Calu3 (cell line): Measurements from ENCODE around the gene OPCML. TPM values are rescaled to one million over a fixed set of nuclear protein-coding genes. Genes with fewer than 3 reads are reported as not detected.

ENCODE experiments used
- BruUV-seq: library from RNA; stranded (reverse); fragments of 400-500 nt; replicated peaks from 2 replicates; lab custom pipeline; 2021; lab: Mats Ljungman, UMichigan
- CTCF ChIA-PET: fragments of 300-600 bp; sonication (Branson Sonifier 250); formaldehyde crosslinking; loops from one replicate; lab custom pipeline; 2022; ENCODE audit warnings: antibody characterized with exemption; lab: Charles Lee
- DNase-seq: peaks from one replicate; pipeline ENCODE4 v3.0.0; 2022
- H3K27ac Mint-ChIP-seq: one replicate; pipeline ENCODE4 v1.8.0; 2022; ENCODE audit warnings: mixed read lengths; ENCODE audit not compliant: unreplicated experiment
- H3K27me3 Mint-ChIP-seq: one replicate; pipeline ENCODE4 v1.8.0; 2022; ENCODE audit warnings: mixed read lengths; ENCODE audit not compliant: unreplicated experiment
- H3K36me3 Mint-ChIP-seq: one replicate; pipeline ENCODE4 v1.8.0; 2022; ENCODE audit warnings: mild to moderate bottlenecking, moderate library complexity, mixed read lengths; ENCODE audit not compliant: insufficient read depth, unreplicated experiment
- H3K4me1 Mint-ChIP-seq: one replicate; pipeline ENCODE4 v1.8.0; 2022; ENCODE audit warnings: mild to moderate bottlenecking, low read depth, mixed read lengths; ENCODE audit not compliant: unreplicated experiment
- H3K4me3 Mint-ChIP-seq: one replicate; pipeline ENCODE4 v1.8.0; 2022; ENCODE audit warnings: mild to moderate bottlenecking, low read depth, moderate library complexity, mixed read lengths; ENCODE audit not compliant: unreplicated experiment
- H3K9me3 Mint-ChIP-seq: one replicate; pipeline ENCODE4 v1.8.0; 2022; ENCODE audit warnings: low read depth, mixed read lengths; ENCODE audit not compliant: unreplicated experiment
- CTCF ChIP-seq: fragments of 200-600 bp; IDR thresholded peaks from one replicate; pipeline ENCODE4 v1.8.0; 2022; ENCODE audit warnings: antibody characterized with exemption; ENCODE audit not compliant: unreplicated experiment
- intact Hi-C: fragments of 100-400 bp; cut with micrococcal nuclease; formaldehyde crosslinking; loops from one replicate; pipeline ENCODE4 v1.10.0; 2022; ENCODE audit not compliant: unreplicated experiment
- total RNA-seq: library from RNA; stranded (reverse); gene quantifications from 2 replicates; pipeline ENCODE4 v1.2.3, GENCODE V29; 2022

Gene OPCML
- total RNA-seq, 1 experiment from 2014 or later, result not detected

GRCh38 chr11:133041928-133042882 is 490.1 kb downstream of the OPCML start:
- H3K4me3 Mint-ChIP-seq, result no peak overlapping the region
- H3K27me3 Mint-ChIP-seq, result peaks cover 13% of the 10 kb centered on the region
- CTCF ChIA-PET, result interaction anchor here (0.5 kb wide), 1 partner anchor 471 kb away, joined by 4 read pairs; no protein-coding TSS in a partner anchor

GRCh38 chr11:133041181-133041580 is 491.1 kb downstream of the OPCML start:
- no TSS peak for BruUV-seq
- CTCF ChIA-PET, result no interaction called here

More at GRCh38 chr11:133041928-133042882, 490.1 kb downstream of the OPCML start:
- H3K27ac Mint-ChIP-seq, result no peak overlapping the region
- no peaks in the 10 kb centered on the region for H3K4me1 Mint-ChIP-seq
- no peak for TF ChIP-seq CTCF
- H3K36me3 Mint-ChIP-seq, result no peaks in the 10 kb centered on the region
- no TSS peak for BruUV-seq
- intact Hi-C loops, result no loop called here
- no peak for DNase-seq
- peaks cover 7% of the 10 kb centered on the region for H3K9me3 Mint-ChIP-seq

GRCh38 chr11:133040289-133040900 is 491.9 kb downstream of the OPCML start:
- peaks cover 7% of the 10 kb centered on the region for H3K9me3 Mint-ChIP-seq
- BruUV-seq, result no TSS peak
- no peak for TF ChIP-seq CTCF
- H3K36me3 Mint-ChIP-seq, result no peaks in the 10 kb centered on the region
- no peak overlapping the region for H3K27ac Mint-ChIP-seq
- peaks cover 13% of the 10 kb centered on the region for H3K27me3 Mint-ChIP-seq
- CTCF ChIA-PET, result no interaction called here
- H3K4me3 Mint-ChIP-seq, result no peak overlapping the region
- H3K4me1 Mint-ChIP-seq, result no peaks in the 10 kb centered on the region
- intact Hi-C loops, result no loop called here
- no peak for DNase-seq

More at GRCh38 chr11:133041181-133041580, 491.1 kb downstream of the OPCML start:
- intact Hi-C loops, result no loop called here
- H3K36me3 Mint-ChIP-seq, result no peaks in the 10 kb centered on the region
- peaks cover 13% of the 10 kb centered on the region for H3K27me3 Mint-ChIP-seq
- H3K4me3 Mint-ChIP-seq, result no peak overlapping the region
- no peak for DNase-seq
- no peaks in the 10 kb centered on the region for H3K4me1 Mint-ChIP-seq
- TF ChIP-seq CTCF, result no peak
- H3K27ac Mint-ChIP-seq, result no peak overlapping the region
- H3K9me3 Mint-ChIP-seq, result peaks cover 7% of the 10 kb centered on the region

- Mint-ChIP-seq H3K27me3 (peaks cover 5% of the 10 kb centered on the region), H3K9me3 (peaks cover 7% of the 10 kb centered on the region), H3K27ac (no peak overlapping the region), H3K4me3 (no peak overlapping the region), H3K4me1 (no peaks in the 10 kb centered on the region), H3K36me3 (no peaks in the 10 kb centered on the region)
- CTCF ChIA-PET, result no interaction called here
- DNase-seq, result no peak
- intact Hi-C loops, result no loop called here
- TF ChIP-seq CTCF, result no peak
- no TSS peak for BruUV-seq
Measured at GRCh38 chr11:133038850-133039249, 493.5 kb downstream of the OPCML start.
